OCI-LY1 (cell line): ENCODE measurements around the gene LRIG3.

ENCODE experiments used
- H2AFZ ChIP-seq: fragments of 200-600 bp; sonication (generic), shearing (Covaris generic); 2 replicates; pipeline ENCODE4 v1.6.0; 2014; ENCODE audit warnings: antibody characterized with exemption, mild to moderate bottlenecking, low read length
- H3F3A ChIP-seq: fragments of 200-600 bp; sonication (generic), shearing (Covaris generic); 2 replicates; pipeline ENCODE4 v1.6.0; 2014; ENCODE audit warnings: mild to moderate bottlenecking, antibody characterized with exemption, low read length, moderate library complexity; ENCODE audit not compliant: insufficient read depth
- H3K27ac ChIP-seq: fragments of 200-600 bp; sonication (generic); 2 replicates; pipeline ENCODE4 v1.5.1; 2014; ENCODE audit warnings: low read length, mixed run types, mild to moderate bottlenecking, low read depth; ENCODE audit not compliant: poor library complexity, severe bottlenecking
- H3K27me3 ChIP-seq: fragments of 200-600 bp; sonication (generic); 2 replicates; pipeline ENCODE4 v1.6.0; 2014; ENCODE audit warnings: antibody characterized with exemption, mild to moderate bottlenecking, low read length, moderate library complexity; ENCODE audit not compliant: insufficient read depth
- H3K36me3 ChIP-seq: fragments of 200-600 bp; sonication (generic); 2 replicates; pipeline ENCODE4 v1.6.1; 2014; ENCODE audit warnings: mild to moderate bottlenecking, antibody characterized with exemption, low read length, moderate library complexity, mixed read lengths; ENCODE audit not compliant: insufficient read depth
- H3K4me1 ChIP-seq: fragments of 200-600 bp; sonication (generic); 2 replicates; pipeline ENCODE4 v1.5.1; 2014; ENCODE audit warnings: mild to moderate bottlenecking, low read length, moderate library complexity; ENCODE audit not compliant: insufficient read depth, severe bottlenecking
- H3K4me2 ChIP-seq: fragments of 200-600 bp; sonication (generic), shearing (Covaris generic); 2 replicates; pipeline ENCODE4 v1.6.1; 2014; ENCODE audit warnings: low read length
- H3K4me3 ChIP-seq: fragments of 200-600 bp; sonication (generic); 2 replicates; pipeline ENCODE4 v1.5.1; 2014; ENCODE audit warnings: low read length, low read depth, mild to moderate bottlenecking, mixed read lengths; ENCODE audit not compliant: poor library complexity, severe bottlenecking
- H3K79me2 ChIP-seq: fragments of 200-600 bp; shearing (Covaris generic); 2 replicates; pipeline ENCODE4 v1.6.1; 2016; ENCODE audit warnings: mixed run types, low read length, mixed read lengths; ENCODE audit not compliant: insufficient read depth
- H3K9ac ChIP-seq: fragments of 200-600 bp; sonication (generic), shearing (Covaris generic); 2 replicates; pipeline ENCODE4 v1.6.1; 2014; ENCODE audit warnings: mild to moderate bottlenecking, low read length, mixed read lengths
- H3K9me2 ChIP-seq: fragments of 200-600 bp; sonication (generic), shearing (Covaris generic); 2 replicates; pipeline ENCODE4 v1.6.1; 2014; ENCODE audit warnings: low read depth, mild to moderate bottlenecking, low read length, mixed read lengths
- H3K9me3 ChIP-seq: fragments of 200-600 bp; shearing (Covaris generic); 2 replicates; pipeline ENCODE4 v1.6.1; 2014; ENCODE audit warnings: low read length, mixed read lengths
- H4K20me1 ChIP-seq: fragments of 200-600 bp; sonication (generic), shearing (Covaris generic); 2 replicates; pipeline ENCODE4 v1.6.0; 2016; ENCODE audit warnings: mild to moderate bottlenecking, low read length; ENCODE audit not compliant: insufficient read depth
- EZH2 ChIP-seq: fragments of 200-600 bp; sonication (generic), shearing (Covaris generic); IDR thresholded peaks from 2 replicates; pipeline ENCODE4 v1.8.0; 2017; ENCODE audit warnings: borderline replicate concordance, mixed run types, mild to moderate bottlenecking, antibody characterized with exemption, low read length, moderate library complexity, mixed read lengths
- TF ChIP-seq, protein P1 (sequence below): fragments of 200-600 bp; sonication (generic), shearing (Covaris generic); IDR thresholded peaks from 2 replicates; pipeline ENCODE4 v1.5.1; 2017; ENCODE audit warnings: mild to moderate bottlenecking, antibody characterized with exemption, low read length, moderate library complexity, mixed read lengths

Gene LRIG3

DNA sequence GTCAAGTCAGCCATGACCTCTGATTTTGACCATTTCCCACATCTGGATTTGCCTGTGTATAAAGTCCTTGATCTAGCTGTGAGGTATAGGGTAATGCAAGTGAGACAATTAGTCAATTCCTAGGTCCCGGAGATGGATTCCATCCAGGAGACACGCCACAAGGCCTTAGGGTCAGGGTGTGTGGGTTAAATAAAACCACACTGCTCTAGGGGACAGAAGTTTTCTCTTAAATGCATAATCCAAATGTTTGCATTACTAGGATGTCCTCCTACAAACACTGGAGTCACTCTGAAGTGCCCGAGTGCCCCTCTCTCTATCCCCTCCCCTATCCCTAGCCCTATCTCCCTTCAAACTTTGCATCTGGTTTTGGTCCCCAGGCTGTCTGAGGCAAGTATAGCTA lies 26.8 kb downstream of the LRIG3 start:
- Histone ChIP-seq H2AFZ (no peak overlapping the region), H3K9me2 (no peaks in the 10 kb centered on the region), H3K79me2 (no peaks in the 10 kb centered on the region), H3K27me3 (no peaks in the 10 kb centered on the region), H4K20me1 (no peaks in the 10 kb centered on the region), H3K4me3 (no peak overlapping the region), H3K36me3 (no peaks in the 10 kb centered on the region), H3K9ac (no peak overlapping the region), H3K4me1 (no peaks in the 10 kb centered on the region), H3K9me3 (no peaks in the 10 kb centered on the region), H3F3A (no peaks in the 10 kb centered on the region), H3K27ac (no peak overlapping the region), H3K4me2 (no peak overlapping the region)
- TF ChIP-seq, protein P1, sequence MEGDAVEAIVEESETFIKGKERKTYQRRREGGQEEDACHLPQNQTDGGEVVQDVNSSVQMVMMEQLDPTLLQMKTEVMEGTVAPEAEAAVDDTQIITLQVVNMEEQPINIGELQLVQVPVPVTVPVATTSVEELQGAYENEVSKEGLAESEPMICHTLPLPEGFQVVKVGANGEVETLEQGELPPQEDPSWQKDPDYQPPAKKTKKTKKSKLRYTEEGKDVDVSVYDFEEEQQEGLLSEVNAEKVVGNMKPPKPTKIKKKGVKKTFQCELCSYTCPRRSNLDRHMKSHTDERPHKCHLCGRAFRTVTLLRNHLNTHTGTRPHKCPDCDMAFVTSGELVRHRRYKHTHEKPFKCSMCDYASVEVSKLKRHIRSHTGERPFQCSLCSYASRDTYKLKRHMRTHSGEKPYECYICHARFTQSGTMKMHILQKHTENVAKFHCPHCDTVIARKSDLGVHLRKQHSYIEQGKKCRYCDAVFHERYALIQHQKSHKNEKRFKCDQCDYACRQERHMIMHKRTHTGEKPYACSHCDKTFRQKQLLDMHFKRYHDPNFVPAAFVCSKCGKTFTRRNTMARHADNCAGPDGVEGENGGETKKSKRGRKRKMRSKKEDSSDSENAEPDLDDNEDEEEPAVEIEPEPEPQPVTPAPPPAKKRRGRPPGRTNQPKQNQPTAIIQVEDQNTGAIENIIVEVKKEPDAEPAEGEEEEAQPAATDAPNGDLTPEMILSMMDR, result no peak
- TF ChIP-seq EZH2, result no peak

DNA sequence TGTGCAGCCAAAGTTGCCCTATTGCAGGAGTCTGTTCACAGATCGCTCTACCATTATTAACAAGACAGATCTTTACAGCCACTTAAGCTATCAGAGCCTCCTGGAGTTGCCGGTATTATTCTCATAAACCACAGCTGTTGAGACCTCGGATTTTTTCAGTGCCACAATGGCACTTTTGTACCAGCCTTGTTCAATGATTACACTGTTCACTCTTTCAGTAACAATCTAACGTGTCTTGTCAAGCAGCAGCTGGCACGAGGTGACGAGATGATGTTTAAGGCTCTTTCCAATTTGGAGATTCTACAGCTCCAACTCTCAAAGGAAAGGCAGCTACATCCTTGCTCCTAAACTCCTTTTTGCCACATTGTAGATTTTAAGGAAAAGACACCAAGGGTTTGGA lies 30.7 kb downstream of the LRIG3 start:
- no peaks in the 10 kb centered on the region for H3K27me3 ChIP-seq
- no peak overlapping the region for H2AFZ ChIP-seq
- H3K4me3 ChIP-seq, result no peak overlapping the region
- no peaks in the 10 kb centered on the region for H3K36me3 ChIP-seq
- no peak overlapping the region for H3K27ac ChIP-seq
- no peaks in the 10 kb centered on the region for H4K20me1 ChIP-seq
- no peak overlapping the region for H3K4me2 ChIP-seq
- H3F3A ChIP-seq, result no peaks in the 10 kb centered on the region
- H3K4me1 ChIP-seq, result no peaks in the 10 kb centered on the region
- H3K79me2 ChIP-seq, result no peaks in the 10 kb centered on the region
- TF ChIP-seq, protein P1, result no peak
- no peak for TF ChIP-seq EZH2
- no peaks in the 10 kb centered on the region for H3K9me3 ChIP-seq
- H3K9me2 ChIP-seq, result no peaks in the 10 kb centered on the region
- H3K9ac ChIP-seq, result no peak overlapping the region

- Histone ChIP-seq H3K4me2 (no peak overlapping the region), H3K9ac (no peak overlapping the region), H3K9me2 (no peaks in the 10 kb centered on the region), H3F3A (no peaks in the 10 kb centered on the region), H3K9me3 (no peaks in the 10 kb centered on the region), H3K79me2 (no peaks in the 10 kb centered on the region), H3K27ac (no peak overlapping the region), H3K27me3 (no peaks in the 10 kb centered on the region), H3K36me3 (no peaks in the 10 kb centered on the region), H2AFZ (no peak overlapping the region), H3K4me3 (no peak overlapping the region), H3K4me1 (no peaks in the 10 kb centered on the region), H4K20me1 (no peaks in the 10 kb centered on the region)
- TF ChIP-seq, protein P1, result no peak
- TF ChIP-seq EZH2, result no peak
Measured at GRCh38 chr12:58888131-58888783, 32.0 kb downstream of the LRIG3 start.
